GM12878 (cell line): ENCODE results near the gene NHLRC4. TPM values are rescaled to one million over a fixed set of nuclear protein-coding genes. Genes with fewer than 3 reads are reported as not detected.

ENCODE experiments used
- CBX3 ChIP-seq: fragments of 200-600 bp; sonication (generic); IDR thresholded peaks from 2 replicates; pipeline ENCODE4 v1.6.1; 2016; ENCODE audit warnings: low read depth, borderline replicate concordance
- E4F1 ChIP-seq: fragments of 450-650 bp; IDR thresholded peaks from 2 replicates; pipeline ENCODE4 v1.6.1; 2018; ENCODE audit warnings: borderline replicate concordance, mild to moderate bottlenecking; ENCODE audit not compliant: partially characterized antibody
- EP300 ChIP-seq, 2 experiments: fragments of 150-350 bp in 1 of 2; IDR thresholded peaks; 2 replicates each; pipeline ENCODE4 v1.6.1; 2011 to 2012; ENCODE audit warnings: low read depth in 2 of 2, low read length in 2 of 2, borderline replicate concordance in 1 of 2, improper control_type of control experiment in 1 of 2, inconsistent platforms in 1 of 2; ENCODE audit not compliant: control insufficient read depth in 1 of 2
- GABPA ChIP-seq: IDR thresholded peaks from 2 replicates; pipeline ENCODE4 v1.6.1; 2014; ENCODE audit warnings: antibody characterized with exemption, low read depth, mild to moderate bottlenecking, inconsistent platforms
- IKZF2 ChIP-seq, 2 experiments: fragments of 450-650 bp; IDR thresholded peaks; 2 replicates each; pipeline ENCODE4 v1.6.1; 2017; ENCODE audit warnings: mild to moderate bottlenecking in 2 of 2, moderate library complexity in 2 of 2
- JUNB ChIP-seq: IDR thresholded peaks from 2 replicates; pipeline ENCODE4 v1.6.1; 2016; ENCODE audit warnings: antibody characterized with exemption, mild to moderate bottlenecking
- JUND ChIP-seq: IDR thresholded peaks from 2 replicates; pipeline ENCODE4 v1.6.1; 2012; ENCODE audit warnings: low read depth, mild to moderate bottlenecking, low read length, improper control_type of control experiment, moderate library complexity
- NFYB ChIP-seq: IDR thresholded peaks from 2 replicates; pipeline ENCODE4 v1.6.1; 2011; ENCODE audit warnings: low read depth, mild to moderate bottlenecking, low read length, improper control_type of control experiment, moderate library complexity; ENCODE audit not compliant: insufficient read depth
- NRF1 ChIP-seq: conservative IDR thresholded peaks from 2 replicates; pipeline ENCODE4 v1.6.1; 2011; ENCODE audit warnings: mild to moderate bottlenecking, low read depth, low read length, improper control_type of control experiment
- PAX8 ChIP-seq: fragments of 450-650 bp; IDR thresholded peaks from 2 replicates; pipeline ENCODE4 v1.6.1; 2017; ENCODE audit warnings: mild to moderate bottlenecking, moderate library complexity
- RAD21 ChIP-seq: IDR thresholded peaks from 2 replicates; pipeline ENCODE4 v1.6.1; 2011; ENCODE audit warnings: mild to moderate bottlenecking, low read depth, low read length, moderate library complexity; ENCODE audit not compliant: insufficient read depth
- SIN3A ChIP-seq: IDR thresholded peaks from 2 replicates; pipeline ENCODE4 v1.6.1; 2012; ENCODE audit warnings: low read depth, low read length, improper control_type of control experiment
- SMC3 ChIP-seq: IDR thresholded peaks from 2 replicates; pipeline ENCODE4 v1.6.1; 2011; ENCODE audit warnings: low read length, improper control_type of control experiment, borderline replicate concordance
- STAT3 ChIP-seq: IDR thresholded peaks from 2 replicates; pipeline ENCODE4 v1.6.1; 2011; ENCODE audit warnings: low read depth, low read length, improper control_type of control experiment
- SUZ12 ChIP-seq: fragments of 200-600 bp; sonication (generic); IDR thresholded peaks from one replicate; pipeline ENCODE4 v1.6.1; 2018; ENCODE audit warnings: antibody characterized with exemption, mild to moderate bottlenecking; ENCODE audit not compliant: unreplicated experiment
- USF2 ChIP-seq: IDR thresholded peaks from 2 replicates; pipeline ENCODE4 v1.6.1; 2011; ENCODE audit warnings: low read depth, low read length, improper control_type of control experiment, borderline replicate concordance
- YY1 ChIP-seq: IDR thresholded peaks from 2 replicates; pipeline ENCODE4 v1.6.1; 2011; ENCODE audit warnings: low read depth, mild to moderate bottlenecking, low read length
- polyA plus RNA-seq, 11 experiments: library from polyadenylated mRNA; depleted of rRNA in 4 of 11; unstranded in 6 of 11; stranded (reverse) in 5 of 11; fragments of >200 nt; fragmentation: Nextera tagmentation in 4 of 11; fragmentation: Illumina TruSeq in 1 of 11; extraction: Ambion mirVana in 4 of 11; extraction: Trizol in 1 of 11; gene quantifications; 1 replicate in 1 of 11; 2 replicates in 10 of 11; pipeline versions ENCODE4 v1.2.1 to v1.2.3, GENCODE V29; 2011 to 2016; ENCODE audit warnings: inconsistent platforms in 2 of 11, missing spikeins in 2 of 11, low read depth in 1 of 11
- total RNA-seq, 4 experiments: library from RNA; depleted of rRNA in 3 of 4; stranded (reverse); fragments of >200 nt in 3 of 4; fragmentation: Illumina TruSeq in 1 of 4; extraction: Trizol in 1 of 4; gene quantifications; 2 replicates each; pipeline versions ENCODE4 v1.2.1 to v1.2.3, GENCODE V29; 2013 to 2021
- TF ChIP-seq, protein P1 (sequence below): fragments of 450-650 bp; IDR thresholded peaks from 2 replicates; pipeline ENCODE4 v1.6.1; 2016; ENCODE audit warnings: mild to moderate bottlenecking, moderate library complexity, borderline replicate concordance

NHLRC4 gene
- total and polyA plus RNA-seq, 10 of the 15 experiments (the other 5 are each of a cell fraction or from before 2014, with no cell fraction given): 0.07 to 1.1 (median 0.57) TPM; not detected in 3

- TF ChIP-seq SUZ12 (no peak), USF2 (no peak), SMC3 (peak; percentile 32; the same call in 1 of the 2 replicates), SIN3A (no peak), NRF1 (no peak), JUND (no peak), EP300 (IDR thresholded peaks at IDR 0.05; ENCODE audit: borderline replicate concordance in 1 of 2, control insufficient read depth in 1 of 2, low read depth in 2 of 2, low read length in 2 of 2) (no peak), NFYB (no peak), YY1 (peak; percentile 66; the same call in 1 of the 2 replicates), IKZF2 (IDR thresholded peaks at IDR 0.05) (no peak), JUNB (no peak), CBX3 (no peak), STAT3 (no peak), RAD21 (peak; percentile 47), PAX8 (no peak), E4F1 (no peak), GABPA (no peak)
- TF ChIP-seq, protein P1, sequence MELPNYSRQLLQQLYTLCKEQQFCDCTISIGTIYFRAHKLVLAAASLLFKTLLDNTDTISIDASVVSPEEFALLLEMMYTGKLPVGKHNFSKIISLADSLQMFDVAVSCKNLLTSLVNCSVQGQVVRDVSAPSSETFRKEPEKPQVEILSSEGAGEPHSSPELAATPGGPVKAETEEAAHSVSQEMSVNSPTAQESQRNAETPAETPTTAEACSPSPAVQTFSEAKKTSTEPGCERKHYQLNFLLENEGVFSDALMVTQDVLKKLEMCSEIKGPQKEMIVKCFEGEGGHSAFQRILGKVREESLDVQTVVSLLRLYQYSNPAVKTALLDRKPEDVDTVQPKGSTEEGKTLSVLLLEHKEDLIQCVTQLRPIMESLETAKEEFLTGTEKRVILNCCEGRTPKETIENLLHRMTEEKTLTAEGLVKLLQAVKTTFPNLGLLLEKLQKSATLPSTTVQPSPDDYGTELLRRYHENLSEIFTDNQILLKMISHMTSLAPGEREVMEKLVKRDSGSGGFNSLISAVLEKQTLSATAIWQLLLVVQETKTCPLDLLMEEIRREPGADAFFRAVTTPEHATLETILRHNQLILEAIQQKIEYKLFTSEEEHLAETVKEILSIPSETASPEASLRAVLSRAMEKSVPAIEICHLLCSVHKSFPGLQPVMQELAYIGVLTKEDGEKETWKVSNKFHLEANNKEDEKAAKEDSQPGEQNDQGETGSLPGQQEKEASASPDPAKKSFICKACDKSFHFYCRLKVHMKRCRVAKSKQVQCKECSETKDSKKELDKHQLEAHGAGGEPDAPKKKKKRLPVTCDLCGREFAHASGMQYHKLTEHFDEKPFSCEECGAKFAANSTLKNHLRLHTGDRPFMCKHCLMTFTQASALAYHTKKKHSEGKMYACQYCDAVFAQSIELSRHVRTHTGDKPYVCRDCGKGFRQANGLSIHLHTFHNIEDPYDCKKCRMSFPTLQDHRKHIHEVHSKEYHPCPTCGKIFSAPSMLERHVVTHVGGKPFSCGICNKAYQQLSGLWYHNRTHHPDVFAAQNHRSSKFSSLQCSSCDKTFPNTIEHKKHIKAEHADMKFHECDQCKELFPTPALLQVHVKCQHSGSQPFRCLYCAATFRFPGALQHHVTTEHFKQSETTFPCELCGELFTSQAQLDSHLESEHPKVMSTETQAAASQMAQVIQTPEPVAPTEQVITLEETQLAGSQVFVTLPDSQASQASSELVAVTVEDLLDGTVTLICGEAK: no peak
These were observed 43.9 kb downstream of the NHLRC4 start (continued) for GRCh38 chr16:610513-611381.
